Mesenteric fat pad (tissue), 1 donor: ENCODE results near the gene IFNL4. TPM values are rescaled to one million over a fixed set of nuclear protein-coding genes. Genes with fewer than 3 reads are reported as not detected.

Experiments
- DNase-seq: peaks from one replicate; pipeline ENCODE4 v3.0.0-alpha.2; 2020; ENCODE audit warnings: low spot score
- total RNA-seq: library from RNA; stranded (reverse); fragmentation: NEBNext Ultra II Directional; extraction: Animal tissue kit (Norgen Biotek cat#: 25700); gene quantifications from one replicate; pipeline ENCODE4 v1.2.1, GENCODE V29; 2021
- donor health status: DM: yes; HTN: yes; CAD: no.

Gene IFNL4
- total RNA-seq, 1 donor from 2014 or later = not detected

DNA sequence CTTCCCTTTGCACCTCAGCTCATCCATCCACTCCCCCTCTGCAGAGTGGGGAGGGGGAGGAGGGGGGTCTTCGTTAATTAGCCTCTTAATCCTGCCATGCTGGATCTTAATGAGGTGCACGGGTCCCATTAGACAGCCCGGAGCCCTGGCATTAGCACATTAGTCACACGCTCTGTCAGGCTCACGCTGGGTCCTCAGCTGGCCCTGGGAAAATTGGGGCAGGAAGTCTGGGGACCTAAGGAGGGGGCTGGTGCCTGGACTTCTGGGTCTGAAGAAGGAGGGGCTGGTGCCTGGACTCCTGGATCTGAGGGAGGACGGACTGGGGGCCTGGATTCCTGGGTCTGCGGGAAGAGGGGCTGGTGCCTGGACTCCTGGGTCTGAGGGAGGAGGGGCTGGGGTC is 52.3 kb downstream of the IFNL4 start:
- DNase-seq = no peak

Other genes starting within 250 kb of the IFNL4 start
- 21.7 TPM for gene FBXO27, start 216.3 kb downstream of the IFNL4 start, total RNA-seq
- gene ACP7, start 164.5 kb downstream of the IFNL4 start, total RNA-seq = not detected
- gene PAK4, start 123.1 kb downstream of the IFNL4 start, total RNA-seq = 18.0 TPM
- gene NCCRP1, start 51.9 kb downstream of the IFNL4 start, total RNA-seq = not detected
- not detected for gene SYCN, start 44.6 kb downstream of the IFNL4 start, total RNA-seq
- not detected for gene IFNL3, start 3.9 kb downstream of the IFNL4 start, total RNA-seq
- gene IFNL2, start 19.5 kb upstream of the IFNL4 start, total RNA-seq = not detected
- not detected for gene IFNL1, start 47.6 kb upstream of the IFNL4 start, total RNA-seq
- gene LRFN1, start 72.0 kb upstream of the IFNL4 start, total RNA-seq = 1.1 TPM
- 119 TPM for gene GMFG, start 87.2 kb upstream of the IFNL4 start, total RNA-seq
- gene SAMD4B, start 93.6 kb upstream of the IFNL4 start, total RNA-seq = 82.3 TPM
- 29.7 TPM for gene PAF1, start 142.2 kb upstream of the IFNL4 start, total RNA-seq
- gene MED29, start 142.5 kb upstream of the IFNL4 start, total RNA-seq = 34.1 TPM
- 1,383 TPM for gene ZFP36, start 158.0 kb upstream of the IFNL4 start, total RNA-seq
- 56.4 TPM for gene PLEKHG2, start 163.8 kb upstream of the IFNL4 start, total RNA-seq
- 1,454 TPM for gene RPS16, start 187.1 kb upstream of the IFNL4 start, total RNA-seq
- 84.5 TPM for gene SUPT5H, start 196.7 kb upstream of the IFNL4 start, total RNA-seq
- 58.4 TPM for gene TIMM50, start 232.0 kb upstream of the IFNL4 start, total RNA-seq